Mesenchymal stem cell (in vitro differentiated cells and primary cell): ENCODE data around the gene KIF1A.

Experiments
- DNase-seq: peaks from one replicate; pipeline ENCODE4 v3.0.0-alpha.2; 2013
- H2AFZ ChIP-seq: one replicate; pipeline ENCODE4 v1.6.1; 2013; ENCODE audit warnings: low read depth, mild to moderate bottlenecking, control low read depth, inconsistent platforms, low read length, moderate library complexity
- H2AK5ac ChIP-seq: 2 replicates; pipeline ENCODE4 v1.6.1; 2013; ENCODE audit warnings: low read length, moderate library complexity, mild to moderate bottlenecking, inconsistent platforms; ENCODE audit not compliant: severe bottlenecking
- H2BK120ac ChIP-seq: one replicate; pipeline ENCODE4 v1.6.1; 2013; ENCODE audit warnings: low read depth, mild to moderate bottlenecking, inconsistent platforms, low read length, moderate library complexity
- H2BK12ac ChIP-seq, 2 experiments: one replicate each; pipeline ENCODE4 v1.6.1; 2013; ENCODE audit warnings: inconsistent platforms in 2 of 2, low read length in 2 of 2, mild to moderate bottlenecking in 2 of 2, moderate library complexity in 2 of 2, control low read depth in 1 of 2
- H2BK15ac ChIP-seq: one replicate; pipeline ENCODE4 v1.6.1; 2013; ENCODE audit warnings: mild to moderate bottlenecking, low read depth, inconsistent platforms; ENCODE audit not compliant: poor library complexity, severe bottlenecking
- H2BK5ac ChIP-seq: 2 replicates; pipeline ENCODE4 v1.6.1; 2013; ENCODE audit warnings: low read depth, mild to moderate bottlenecking, low read length, control low read depth, inconsistent platforms; ENCODE audit not compliant: poor library complexity, severe bottlenecking
- H3K14ac ChIP-seq, 2 experiments: one replicate each; pipeline ENCODE4 v1.6.1; 2013; ENCODE audit warnings: inconsistent platforms in 2 of 2, low read length in 2 of 2, control low read depth in 1 of 2, mild to moderate bottlenecking in 1 of 2, moderate library complexity in 1 of 2
- H3K18ac ChIP-seq, 2 experiments: one replicate each; pipeline ENCODE4 v1.6.1; 2013; ENCODE audit warnings: inconsistent platforms in 2 of 2, low read length in 2 of 2, control low read depth in 1 of 2, low read depth in 1 of 2, mild to moderate bottlenecking in 1 of 2
- H3K23ac ChIP-seq, 2 experiments: one replicate each; pipeline ENCODE4 v1.6.1; 2013; ENCODE audit warnings: inconsistent platforms in 2 of 2, low read length in 2 of 2, mild to moderate bottlenecking in 2 of 2, moderate library complexity in 2 of 2, control low read depth in 1 of 2
- H3K27ac ChIP-seq: 2 replicates; pipeline ENCODE4 v1.5.1; 2013; ENCODE audit warnings: mild to moderate bottlenecking, moderate library complexity, low read length, control low read depth, inconsistent platforms; ENCODE audit not compliant: poor library complexity, severe bottlenecking
- H3K27me3 ChIP-seq, 2 experiments: 2 replicates each; pipeline versions ENCODE4 v1.6.1 to v1.7.0; 2013; ENCODE audit warnings: low read length in 2 of 2, mild to moderate bottlenecking in 2 of 2, moderate library complexity in 2 of 2, control low read depth in 1 of 2, inconsistent platforms in 1 of 2; ENCODE audit not compliant: control insufficient read depth in 1 of 2, insufficient read depth in 1 of 2
- H3K36me3 ChIP-seq, 2 experiments: 2 replicates each; pipeline versions ENCODE4 v1.6.1 to v1.7.0; 2013; ENCODE audit warnings: low read length in 2 of 2, control low read depth in 1 of 2, inconsistent platforms in 1 of 2, low read depth in 1 of 2, mild to moderate bottlenecking in 1 of 2; ENCODE audit not compliant: insufficient read depth in 2 of 2, control insufficient read depth in 1 of 2
- H3K4ac ChIP-seq, 2 experiments: one replicate each; pipeline ENCODE4 v1.6.1; 2013; ENCODE audit warnings: inconsistent platforms in 2 of 2, low read length in 2 of 2, mild to moderate bottlenecking in 2 of 2, moderate library complexity in 2 of 2, control low read depth in 1 of 2, low read depth in 1 of 2
- H3K4me1 ChIP-seq: 2 replicates; pipeline ENCODE4 v1.6.1; 2013; ENCODE audit warnings: low read depth, low read length, control low read depth; ENCODE audit not compliant: control insufficient read depth, insufficient read depth
- H3K4me2 ChIP-seq: 2 replicates; pipeline ENCODE4 v1.6.1; 2013; ENCODE audit warnings: low read length, mild to moderate bottlenecking, inconsistent platforms; ENCODE audit not compliant: poor library complexity, severe bottlenecking
- H3K4me3 ChIP-seq, 2 experiments: 2 replicates each; pipeline versions ENCODE4 v1.5.1 to v1.7.0; 2013; ENCODE audit warnings: low read length in 2 of 2, mild to moderate bottlenecking in 2 of 2, control low read depth in 1 of 2, low read depth in 1 of 2; ENCODE audit not compliant: insufficient read depth in 1 of 2
- H3K79me1 ChIP-seq: replicated peaks from 2 replicates; pipeline ENCODE4 v1.6.1; 2013; ENCODE audit warnings: mild to moderate bottlenecking, control low read depth, low read length, inconsistent platforms; ENCODE audit not compliant: poor library complexity, severe bottlenecking
- H3K9ac ChIP-seq: 2 replicates; pipeline ENCODE4 v1.7.0; 2013; ENCODE audit warnings: mild to moderate bottlenecking, low read length, moderate library complexity
- H3K9me3 ChIP-seq: 2 replicates; pipeline ENCODE4 v1.7.0; 2013; ENCODE audit warnings: mild to moderate bottlenecking, low read length; ENCODE audit not compliant: control insufficient read depth
- H4K8ac ChIP-seq: one replicate; pipeline ENCODE4 v1.6.1; 2013; ENCODE audit warnings: inconsistent platforms, mild to moderate bottlenecking, low read length, moderate library complexity
- H4K91ac ChIP-seq: one replicate; pipeline ENCODE4 v1.6.1; 2013; ENCODE audit warnings: mild to moderate bottlenecking, low read length, inconsistent platforms
- WGBS: methylation state at CpG from one replicate; pipeline ENCODE4 v1.1.7; 2013; ENCODE audit warnings: mixed read lengths; 5-methylcytosine and 5-hydroxymethylcytosine counted together

Gene KIF1A

DNA sequence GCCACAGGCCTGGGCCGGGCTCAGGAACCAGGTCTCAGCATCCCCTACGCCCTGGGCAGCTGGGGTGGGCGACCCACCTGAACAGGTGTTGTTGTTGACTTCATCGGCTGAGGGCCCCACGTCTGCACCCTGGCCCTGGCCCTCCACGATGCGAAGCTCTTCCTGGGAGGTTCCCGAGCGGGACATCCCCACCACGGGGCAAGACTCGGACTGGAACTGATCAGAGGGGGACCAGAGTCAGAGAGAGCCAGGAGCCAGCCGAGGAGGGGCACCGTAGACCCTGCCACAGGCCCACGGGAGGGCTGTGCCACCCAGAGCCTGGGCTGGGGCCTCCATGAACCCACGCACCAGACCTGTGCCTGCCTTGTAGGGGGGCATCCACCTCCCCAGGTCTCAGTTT is 74.1 kb downstream of the KIF1A start:
- H3K4me3 ChIP-seq = no peak overlapping the region
- no peak overlapping the region for H2BK12ac ChIP-seq
- H4K8ac ChIP-seq = no peak overlapping the region
- no peak overlapping the region for H4K91ac ChIP-seq
- H3K27ac ChIP-seq = no peak overlapping the region
- H3K4ac ChIP-seq = no peak overlapping the region
- H3K4me1 ChIP-seq = no peaks in the 10 kb centered on the region
- no peak overlapping the region for H3K14ac ChIP-seq
- no peak overlapping the region for H2AFZ ChIP-seq
- no peak overlapping the region for H2AK5ac ChIP-seq
- H3K18ac ChIP-seq = no peak overlapping the region
- no peaks in the 10 kb centered on the region for H3K9me3 ChIP-seq
- no peaks in the 10 kb centered on the region for H3K79me1 ChIP-seq
- no peak overlapping the region for H3K4me2 ChIP-seq
- 88% methylated on average over 15 of the region's 15 CpGs for WGBS
- no peak overlapping the region for H2BK15ac ChIP-seq
- no peak overlapping the region for H2BK5ac ChIP-seq
- no peaks in the 10 kb centered on the region for H3K36me3 ChIP-seq
- H3K23ac ChIP-seq = no peak overlapping the region
- DNase-seq = no peak
- H2BK120ac ChIP-seq = no peak overlapping the region
- H3K9ac ChIP-seq = no peak overlapping the region
- peaks cover 0 to 76% of the 10 kb centered on the region in 2 experiments for H3K27me3 ChIP-seq

DNA sequence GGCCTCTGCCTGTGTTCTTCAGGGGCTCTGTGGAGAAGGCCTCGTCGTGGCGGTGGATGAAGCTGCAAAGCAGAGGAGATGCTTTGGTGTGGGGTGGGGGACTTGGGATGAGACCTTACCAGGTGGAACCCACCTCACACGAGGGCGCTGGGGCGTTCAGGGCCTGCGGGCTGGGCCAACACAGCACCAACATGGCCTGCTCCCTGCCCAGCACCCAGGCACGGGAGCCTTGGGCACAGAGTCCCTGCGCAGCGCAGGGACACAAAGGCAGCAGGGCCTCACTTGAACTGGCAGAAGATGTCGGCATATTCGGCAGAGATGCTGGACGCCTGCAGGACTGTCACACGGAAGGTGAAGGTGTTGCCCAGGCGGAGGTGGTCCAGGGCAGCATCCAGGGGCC is 74.6 kb downstream of the KIF1A start:
- Histone ChIP-seq H3K27me3 (peaks cover 0 to 76% of the 10 kb centered on the region in 2 experiments), H3K4me3 (no peak overlapping the region), H3K4ac (no peak overlapping the region), H3K23ac (no peak overlapping the region), H3K9me3 (no peaks in the 10 kb centered on the region), H3K79me1 (no peaks in the 10 kb centered on the region), H3K18ac (no peak overlapping the region), H4K8ac (no peak overlapping the region), H3K36me3 (no peaks in the 10 kb centered on the region), H2AFZ (no peak overlapping the region), H2BK15ac (no peak overlapping the region), H3K14ac (no peak overlapping the region), H2BK12ac (no peak overlapping the region), H2BK120ac (no peak overlapping the region), H2AK5ac (no peak overlapping the region), H3K4me2 (no peak overlapping the region), H3K4me1 (no peaks in the 10 kb centered on the region), H3K9ac (no peak overlapping the region), H3K27ac (no peak overlapping the region), H4K91ac (no peak overlapping the region), H2BK5ac (no peak overlapping the region)
- DNase-seq = no peak
- 91% methylated on average over 15 of the region's 15 CpGs for WGBS

GRCh38 chr2:240742602-240743095 is 77.4 kb downstream of the KIF1A start:
- no peaks in the 10 kb centered on the region for H3K4me1 ChIP-seq
- H3K23ac ChIP-seq = no peak overlapping the region
- 77% methylated on average over 8 of the region's 13 CpGs for WGBS
- no peak overlapping the region for H2AK5ac ChIP-seq
- no peaks in the 10 kb centered on the region for H3K36me3 ChIP-seq
- H3K4me3 ChIP-seq = no peak overlapping the region
- H3K27ac ChIP-seq = no peak overlapping the region
- H2AFZ ChIP-seq = no peak overlapping the region
- no peak overlapping the region for H2BK15ac ChIP-seq
- peaks cover 10 to 74% of the 10 kb centered on the region in 2 experiments for H3K27me3 ChIP-seq
- no peak overlapping the region for H4K91ac ChIP-seq
- H3K18ac ChIP-seq = no peak overlapping the region
- H3K9ac ChIP-seq = no peak overlapping the region
- no peaks in the 10 kb centered on the region for H3K9me3 ChIP-seq
- no peak overlapping the region for H2BK5ac ChIP-seq
- no peak for DNase-seq
- no peaks in the 10 kb centered on the region for H3K79me1 ChIP-seq
- no peak overlapping the region for H3K4ac ChIP-seq
- H2BK12ac ChIP-seq = no peak overlapping the region
- no peak overlapping the region for H3K4me2 ChIP-seq
- H2BK120ac ChIP-seq = no peak overlapping the region
- no peak overlapping the region for H4K8ac ChIP-seq
- H3K14ac ChIP-seq = no peak overlapping the region

GRCh38 chr2:240741091-240741490 is 78.9 kb downstream of the KIF1A start:
- DNase-seq = no peak
- 88% methylated on average over 17 of the region's 18 CpGs for WGBS
- H2BK12ac ChIP-seq = no peak overlapping the region
- H4K91ac ChIP-seq = no peak overlapping the region
- H3K4ac ChIP-seq = no peak overlapping the region
- H3K4me3 ChIP-seq = no peak overlapping the region
- no peak overlapping the region for H2BK120ac ChIP-seq
- H3K9me3 ChIP-seq = no peaks in the 10 kb centered on the region
- no peak overlapping the region for H4K8ac ChIP-seq
- no peaks in the 10 kb centered on the region for H3K79me1 ChIP-seq
- H2BK15ac ChIP-seq = no peak overlapping the region
- H2AK5ac ChIP-seq = no peak overlapping the region
- H2AFZ ChIP-seq = no peak overlapping the region
- H3K4me1 ChIP-seq = no peaks in the 10 kb centered on the region
- no peak overlapping the region for H3K9ac ChIP-seq
- no peak overlapping the region for H3K23ac ChIP-seq
- H3K27me3 ChIP-seq = peaks cover 10 to 77% of the 10 kb centered on the region in 2 experiments
- no peak overlapping the region for H3K14ac ChIP-seq
- H3K27ac ChIP-seq = no peak overlapping the region
- no peak overlapping the region for H3K4me2 ChIP-seq
- no peak overlapping the region for H3K18ac ChIP-seq
- H3K36me3 ChIP-seq = no peaks in the 10 kb centered on the region
- H2BK5ac ChIP-seq = no peak overlapping the region
